ENCODE data around the gene GTF2H3. TPM values are rescaled to one million over a fixed set of nuclear protein-coding genes. Genes with fewer than 3 reads are reported as not detected.

Gene GTF2H3
- total and polyA plus RNA-seq, 9 of the 15 experiments (the other 6 are each of a cell fraction or from before 2014, with no cell fraction given): 22.7 to 99.7 (median 49.6) TPM

DNA sequence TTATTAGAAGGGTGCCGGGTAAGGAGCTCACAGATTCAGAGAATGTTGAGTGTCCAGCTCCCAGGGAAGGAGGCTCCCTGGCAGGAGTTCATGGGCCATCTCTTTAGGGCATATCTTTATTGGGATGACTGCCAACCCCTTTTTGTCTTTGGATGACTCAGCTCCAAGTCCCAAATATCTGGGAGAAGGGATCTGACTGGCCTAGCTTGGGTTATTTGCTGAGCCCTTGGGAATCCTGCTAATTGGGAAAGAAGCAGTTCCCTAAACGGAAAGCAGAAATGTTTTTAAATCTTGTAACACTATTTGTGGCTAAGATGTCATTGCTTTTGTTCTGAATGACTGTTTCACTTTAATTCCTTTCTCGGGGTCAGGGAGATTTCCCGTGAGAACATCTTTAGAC, 19.1 kb upstream of the GTF2H3 start:
- Histone ChIP-seq H3K9me3 (replicated peaks; ENCODE audit: control insufficient read depth, insufficient read depth, low read depth, low read length) (no peaks in the 10 kb centered on the region), H3K79me2 (ENCODE audit: control insufficient read depth, insufficient read depth, low read length) (no peaks in the 10 kb centered on the region; the same call in 2 of the 3 replicates), H3K9me1 (ENCODE audit: control insufficient read depth, insufficient read depth, low read length) (no peaks in the 10 kb centered on the region), H3K36me3 (ENCODE audit: control insufficient read depth, insufficient read depth, low read length) (peaks cover 89% of the 10 kb centered on the region), H4K20me1 (replicated peaks; ENCODE audit: control insufficient read depth, insufficient read depth, low read length) (0 out of 2 replicates have a peak, but pooled peaks cover 2% of the 10 kb centered on the region), H3K27me3 (ENCODE audit: control insufficient read depth in 2 of 2, insufficient read depth in 2 of 2, low read length in 2 of 2) (no peaks in the 10 kb centered on the region), H3K4me2 (ENCODE audit: insufficient read depth, low read length) (no peak overlapping the region), H3K4me1 (replicated peaks in 1 of 2; ENCODE audit: control insufficient read depth in 2 of 2, insufficient read depth in 2 of 2, low read length in 2 of 2) (0 out of 5 replicates have a peak, but pooled peaks cover 0 to 2% of the 10 kb centered on the region in 2 experiments), H2AFZ (ENCODE audit: low read depth, low read length) (no peak overlapping the region), H3K27ac (ENCODE audit: extremely low read depth, low read depth, low read length) (no peak overlapping the region), H3K9ac (ENCODE audit: insufficient read depth in 1 of 2, low read depth in 2 of 2, low read length in 2 of 2) (no peak overlapping the region), H3K4me3 (no peak overlapping the region)
- intact Hi-C loops (cut with micrococcal nuclease) (no loop called here), in situ Hi-C loops (cut with MboI) (no loop called here)
- ChIA-PET CTCF (ENCODE audit: low intra/inter-chr PET ratio) (no interaction called here), POLR2A (interaction anchor here (1.4 to 1.6 kb wide), 3 partner anchors 8 to 13 kb away, joined by 4 to 8 read pairs (median 5); partner anchors contain the start of gene DDX55)
- ATAC-seq (no peak), DNase-seq (ENCODE audit: extremely low read depth in 1 of 4, low spot score in 3 of 4) (no peak), FAIRE-seq (no peak)
- TF ChIP-seq TBL1XR1 (IDR thresholded peaks at IDR 0.05; ENCODE audit: low read length in 2 of 2): no peak
- TF ChIP-seq ZNF133 (CRISPR knock-in tag; IDR thresholded peaks at IDR 0.05): no peak
- TF ChIP-seq ZNF24 (IDR thresholded peaks at IDR 0.05): no peak
- no peak for TF ChIP-seq EP300 (IDR thresholded peaks at IDR 0.05; ENCODE audit: low read length)
- no peak for TF ChIP-seq NR1H2 (CRISPR knock-in tag; IDR thresholded peaks at IDR 0.05)
- TF ChIP-seq RBM25 (IDR thresholded peaks at IDR 0.05; ENCODE audit: low read depth, low read length, severe bottlenecking): no peak
- no peak for TF ChIP-seq SLC30A9 (CRISPR knock-in tag; IDR thresholded peaks at IDR 0.05)
- TF ChIP-seq NCOR1 (IDR thresholded peaks at IDR 0.05): no peak
- TF ChIP-seq ZNF174 (CRISPR knock-in tag; IDR thresholded peaks at IDR 0.05): no peak
- no TSS peak for BruUV-seq (replicated peaks)
- 63% methylated on average over 4 of the region's 4 CpGs for WGBS (ENCODE audit: insufficient coverage, low coverage, missing lambda C conversion rate)

All from K562 (cell line).